Fibroblast of lung (primary cell): ENCODE data around the gene ABCA9. TPM values are rescaled to one million over a fixed set of nuclear protein-coding genes. Genes with fewer than 3 reads are reported as not detected.
A peak's percentile ranks its signal among the peaks of the same experiment; 100 is the strongest.

Experiments used
- DNase-seq, 2 donors: peaks; one replicate each; pipeline versions ENCODE4 v3.0.0 to v3.0.0-alpha.2; 2010; ENCODE audit warnings: low read depth in 2 of 2
- H2AFZ ChIP-seq: 2 replicates; pipeline ENCODE4 v1.5.1; 2012; ENCODE audit warnings: low read length, control low read depth, inconsistent platforms
- H3K27ac ChIP-seq: 2 replicates; pipeline ENCODE4 v1.5.1; 2011; ENCODE audit warnings: low read length, control low read depth; ENCODE audit not compliant: insufficient read depth
- H3K27me3 ChIP-seq: 2 replicates; pipeline ENCODE4 v1.5.1; 2011; ENCODE audit warnings: mild to moderate bottlenecking, low read length; ENCODE audit not compliant: control insufficient read depth, insufficient read depth
- H3K36me3 ChIP-seq: 2 replicates; pipeline ENCODE4 v1.5.1; 2011; ENCODE audit warnings: low read length; ENCODE audit not compliant: control insufficient read depth, insufficient read depth
- H3K4me1 ChIP-seq: 2 replicates; pipeline ENCODE4 v1.5.1; 2011; ENCODE audit warnings: low read length; ENCODE audit not compliant: control insufficient read depth, insufficient read depth; ENCODE audit errors: extremely low read depth
- H3K4me2 ChIP-seq: 2 replicates; pipeline ENCODE4 v1.5.1; 2011; ENCODE audit warnings: low read length, control low read depth; ENCODE audit not compliant: insufficient read depth; ENCODE audit errors: extremely low read depth
- H3K4me3 ChIP-seq, 4 experiments: fragments of 200-600 bp in 1 of 4; sonication (generic) in 1 of 4; replicated peaks in 1 of 4; 2 replicates each; pipeline ENCODE4 v1.5.1; 2011 to 2016; ENCODE audit warnings: low read length in 4 of 4, low read depth in 3 of 4, mild to moderate bottlenecking in 3 of 4, control low read depth in 2 of 4, inconsistent platforms in 1 of 4, mixed read lengths in 1 of 4; ENCODE audit not compliant: insufficient read depth in 1 of 4; ENCODE audit errors: control extremely low read depth in 1 of 4
- H3K79me2 ChIP-seq: 2 replicates; pipeline ENCODE4 v1.5.1; 2012; ENCODE audit warnings: mild to moderate bottlenecking, low read length, inconsistent platforms; ENCODE audit not compliant: control insufficient read depth, insufficient read depth
- H3K9ac ChIP-seq: 2 replicates; pipeline ENCODE4 v1.5.1; 2011; ENCODE audit warnings: mild to moderate bottlenecking, low read length, control low read depth; ENCODE audit not compliant: insufficient read depth
- H3K9me3 ChIP-seq: 2 replicates; pipeline ENCODE4 v1.5.1; 2012; ENCODE audit warnings: low read depth, low read length; ENCODE audit not compliant: control insufficient read depth, insufficient read depth
- H4K20me1 ChIP-seq: 2 replicates; pipeline ENCODE4 v1.5.1; 2011; ENCODE audit warnings: low read length; ENCODE audit not compliant: control insufficient read depth, insufficient read depth; ENCODE audit errors: extremely low read depth
- EZH2 ChIP-seq: IDR thresholded peaks from 2 replicates; pipeline ENCODE4 v1.5.1; 2012; ENCODE audit warnings: low read length, control low read depth, mild to moderate bottlenecking; ENCODE audit errors: missing control alignments
- polyA plus RNA-seq, 2 donors: library from polyadenylated mRNA; depleted of rRNA in 1 of 2; stranded (reverse) in 1 of 2; unstranded in 1 of 2; fragments of >200 nt; gene quantifications; 2 replicates each; pipeline ENCODE4 v1.2.1, GENCODE V29; 2011 to 2012; ENCODE audit warnings: missing spikeins in 1 of 2
- total RNA-seq: library from RNA; depleted of rRNA; stranded (reverse); fragments of >200 nt; gene quantifications from 2 replicates; pipeline ENCODE4 v1.2.1, GENCODE V29; 2014
- TF ChIP-seq, protein P1 (sequence below), 2 donors: IDR thresholded peaks in 1 of 2; conservative IDR thresholded peaks in 1 of 2; 1 replicate in 1 of 2; 2 replicates in 1 of 2; pipeline ENCODE4 v1.5.1; 2011 to 2012; ENCODE audit warnings: low read length in 2 of 2, control low read depth in 1 of 2, inconsistent platforms in 1 of 2, low read depth in 1 of 2, mild to moderate bottlenecking in 1 of 2

Gene ABCA9
- total and polyA plus RNA-seq, 2 donors (not counting 1 experiment from before 2014, with no cell fraction given), result 1.6 to 3.1 TPM

DNA sequence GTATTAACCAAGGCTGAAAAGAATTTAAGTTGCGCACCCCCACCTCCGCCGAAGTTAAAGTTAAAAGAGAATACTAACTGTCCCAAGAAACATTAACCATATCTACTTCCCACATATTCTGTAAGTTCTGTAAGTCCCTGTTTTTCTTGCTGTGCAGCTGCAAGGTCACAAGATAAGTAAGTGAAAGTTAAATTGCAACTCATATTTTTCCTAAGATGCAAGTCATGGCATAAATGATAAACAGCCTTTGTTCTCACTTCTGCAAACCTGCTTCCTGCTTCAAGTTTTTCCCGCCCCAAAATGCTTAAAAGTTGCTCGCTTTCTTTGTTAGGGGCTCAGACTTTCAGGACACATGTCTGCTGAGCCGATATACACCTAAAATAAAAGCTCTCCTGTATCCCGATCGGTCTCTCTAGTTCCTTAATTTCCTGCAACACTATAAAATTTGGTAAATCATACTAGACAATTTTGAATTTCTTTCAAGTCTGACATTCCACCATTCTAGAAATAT, 32.6 kb upstream of the ABCA9 start:
- no peaks in the 10 kb centered on the region for H4K20me1 ChIP-seq
- peak in 1 of 2 donors; percentile 47 for DNase-seq
- H3K27me3 ChIP-seq, result no peaks in the 10 kb centered on the region
- no peak overlapping the region for H3K9ac ChIP-seq
- no peak overlapping the region for H3K4me3 ChIP-seq
- no peaks in the 10 kb centered on the region for H3K9me3 ChIP-seq
- H3K4me1 ChIP-seq, result no peaks in the 10 kb centered on the region
- H3K4me2 ChIP-seq, result no peak overlapping the region
- no peak overlapping the region for H2AFZ ChIP-seq
- H3K79me2 ChIP-seq, result no peaks in the 10 kb centered on the region
- H3K36me3 ChIP-seq, result no peaks in the 10 kb centered on the region
- no peak overlapping the region for H3K27ac ChIP-seq
- TF ChIP-seq, protein P1, sequence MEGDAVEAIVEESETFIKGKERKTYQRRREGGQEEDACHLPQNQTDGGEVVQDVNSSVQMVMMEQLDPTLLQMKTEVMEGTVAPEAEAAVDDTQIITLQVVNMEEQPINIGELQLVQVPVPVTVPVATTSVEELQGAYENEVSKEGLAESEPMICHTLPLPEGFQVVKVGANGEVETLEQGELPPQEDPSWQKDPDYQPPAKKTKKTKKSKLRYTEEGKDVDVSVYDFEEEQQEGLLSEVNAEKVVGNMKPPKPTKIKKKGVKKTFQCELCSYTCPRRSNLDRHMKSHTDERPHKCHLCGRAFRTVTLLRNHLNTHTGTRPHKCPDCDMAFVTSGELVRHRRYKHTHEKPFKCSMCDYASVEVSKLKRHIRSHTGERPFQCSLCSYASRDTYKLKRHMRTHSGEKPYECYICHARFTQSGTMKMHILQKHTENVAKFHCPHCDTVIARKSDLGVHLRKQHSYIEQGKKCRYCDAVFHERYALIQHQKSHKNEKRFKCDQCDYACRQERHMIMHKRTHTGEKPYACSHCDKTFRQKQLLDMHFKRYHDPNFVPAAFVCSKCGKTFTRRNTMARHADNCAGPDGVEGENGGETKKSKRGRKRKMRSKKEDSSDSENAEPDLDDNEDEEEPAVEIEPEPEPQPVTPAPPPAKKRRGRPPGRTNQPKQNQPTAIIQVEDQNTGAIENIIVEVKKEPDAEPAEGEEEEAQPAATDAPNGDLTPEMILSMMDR (conservative IDR thresholded peaks at IDR 0.05 in 1 of 2, IDR thresholded peaks at IDR 0.05 in 1 of 2; ENCODE audit: low read depth in 1 of 2, low read length in 2 of 2), result no peak
- TF ChIP-seq EZH2, result no peak

DNA sequence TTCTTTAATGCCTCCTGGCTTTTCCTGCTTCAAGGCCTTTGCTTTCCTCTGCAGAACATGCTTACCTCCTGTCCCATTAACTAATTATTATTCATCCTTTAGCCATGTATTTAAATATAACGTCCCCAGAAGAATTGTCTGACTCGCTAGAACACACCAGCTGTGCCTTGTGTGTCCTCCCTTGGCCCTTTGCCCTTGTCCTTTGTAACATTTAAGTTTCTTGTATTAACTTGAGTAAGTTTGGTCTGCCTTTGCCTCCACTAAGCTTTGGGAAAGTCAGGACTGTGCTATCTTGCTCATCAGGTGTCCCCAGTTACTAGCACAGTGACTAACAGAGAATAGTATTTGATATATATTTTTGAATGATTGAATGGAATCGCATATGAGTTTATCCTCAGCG, 29.6 kb upstream of the ABCA9 start:
- H3K4me1 ChIP-seq, result no peaks in the 10 kb centered on the region
- DNase-seq, result peak in 1 of 2 donors; percentile 27
- TF ChIP-seq EZH2, result no peak
- TF ChIP-seq, protein P1 (conservative IDR thresholded peaks at IDR 0.05 in 1 of 2, IDR thresholded peaks at IDR 0.05 in 1 of 2; ENCODE audit: low read depth in 1 of 2, low read length in 2 of 2), result no peak
- H3K9me3 ChIP-seq, result no peaks in the 10 kb centered on the region
- no peak overlapping the region for H3K4me3 ChIP-seq
- H3K79me2 ChIP-seq, result no peaks in the 10 kb centered on the region
- H3K27ac ChIP-seq, result no peak overlapping the region
- no peaks in the 10 kb centered on the region for H3K36me3 ChIP-seq
- H3K4me2 ChIP-seq, result no peak overlapping the region
- no peaks in the 10 kb centered on the region for H3K27me3 ChIP-seq
- H3K9ac ChIP-seq, result no peak overlapping the region
- no peak overlapping the region for H2AFZ ChIP-seq
- no peaks in the 10 kb centered on the region for H4K20me1 ChIP-seq

DNA sequence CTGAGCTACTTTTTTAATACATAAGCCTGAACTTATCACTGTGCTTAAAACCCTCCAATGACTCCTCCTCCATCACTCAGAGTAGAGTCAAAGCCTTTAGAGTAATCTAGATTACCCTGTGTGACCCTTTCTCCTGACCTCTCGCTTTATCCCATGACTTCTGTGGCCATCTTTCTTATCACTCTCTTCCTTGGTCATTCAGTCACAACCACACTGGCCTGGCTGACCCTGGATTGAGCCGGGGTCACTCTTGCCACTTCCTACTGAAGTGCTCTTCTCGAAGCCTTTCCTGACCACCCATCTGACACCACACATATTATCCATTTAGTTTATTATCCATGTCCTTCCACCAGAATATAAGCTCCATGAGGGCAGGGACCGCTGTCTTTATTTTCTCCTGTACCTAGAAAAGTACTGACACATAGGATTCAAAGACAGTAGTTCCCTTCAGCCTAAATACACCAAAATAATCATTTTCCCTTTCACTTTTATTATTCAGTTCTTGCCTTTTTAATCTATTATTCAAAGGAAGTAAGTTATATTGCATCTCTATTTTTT, 28.0 kb upstream of the ABCA9 start:
- no peak overlapping the region for H2AFZ ChIP-seq
- no peaks in the 10 kb centered on the region for H3K4me1 ChIP-seq
- H3K9me3 ChIP-seq, result no peaks in the 10 kb centered on the region
- H3K9ac ChIP-seq, result no peak overlapping the region
- no peaks in the 10 kb centered on the region for H3K36me3 ChIP-seq
- H4K20me1 ChIP-seq, result no peaks in the 10 kb centered on the region
- TF ChIP-seq EZH2, result no peak
- TF ChIP-seq, protein P1 (conservative IDR thresholded peaks at IDR 0.05 in 1 of 2, IDR thresholded peaks at IDR 0.05 in 1 of 2; ENCODE audit: low read depth in 1 of 2, low read length in 2 of 2), result no peak
- no peaks in the 10 kb centered on the region for H3K79me2 ChIP-seq
- H3K4me2 ChIP-seq, result no peak overlapping the region
- no peaks in the 10 kb centered on the region for H3K27me3 ChIP-seq
- H3K27ac ChIP-seq, result no peak overlapping the region
- H3K4me3 ChIP-seq, result no peak overlapping the region
- DNase-seq, result no peak
